ENCODE measurements around the gene SOX21.

DNA sequence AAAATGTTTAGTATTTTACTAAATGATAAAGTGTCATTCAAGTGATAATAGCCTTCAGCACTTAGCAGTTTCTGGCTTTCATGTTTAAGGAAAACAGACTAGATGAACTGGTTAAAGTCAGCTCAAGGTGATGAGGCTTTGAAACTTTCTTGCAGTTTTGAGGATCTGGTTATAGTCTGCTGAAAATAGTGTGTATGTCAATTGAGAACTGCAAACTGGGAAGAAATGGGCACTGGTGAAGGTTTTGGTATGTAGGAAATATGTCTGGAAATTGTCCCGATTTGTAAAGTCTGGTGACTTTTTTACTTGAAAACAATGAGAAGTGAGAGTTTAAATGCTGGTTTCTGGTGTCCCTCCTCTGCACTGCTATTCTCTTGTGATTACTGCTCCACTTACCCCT, 36.8 kb upstream of the SOX21 start:
- TF ChIP-seq, protein P1, sequence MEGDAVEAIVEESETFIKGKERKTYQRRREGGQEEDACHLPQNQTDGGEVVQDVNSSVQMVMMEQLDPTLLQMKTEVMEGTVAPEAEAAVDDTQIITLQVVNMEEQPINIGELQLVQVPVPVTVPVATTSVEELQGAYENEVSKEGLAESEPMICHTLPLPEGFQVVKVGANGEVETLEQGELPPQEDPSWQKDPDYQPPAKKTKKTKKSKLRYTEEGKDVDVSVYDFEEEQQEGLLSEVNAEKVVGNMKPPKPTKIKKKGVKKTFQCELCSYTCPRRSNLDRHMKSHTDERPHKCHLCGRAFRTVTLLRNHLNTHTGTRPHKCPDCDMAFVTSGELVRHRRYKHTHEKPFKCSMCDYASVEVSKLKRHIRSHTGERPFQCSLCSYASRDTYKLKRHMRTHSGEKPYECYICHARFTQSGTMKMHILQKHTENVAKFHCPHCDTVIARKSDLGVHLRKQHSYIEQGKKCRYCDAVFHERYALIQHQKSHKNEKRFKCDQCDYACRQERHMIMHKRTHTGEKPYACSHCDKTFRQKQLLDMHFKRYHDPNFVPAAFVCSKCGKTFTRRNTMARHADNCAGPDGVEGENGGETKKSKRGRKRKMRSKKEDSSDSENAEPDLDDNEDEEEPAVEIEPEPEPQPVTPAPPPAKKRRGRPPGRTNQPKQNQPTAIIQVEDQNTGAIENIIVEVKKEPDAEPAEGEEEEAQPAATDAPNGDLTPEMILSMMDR (IDR thresholded peaks at IDR 0.05) = no peak
- TF ChIP-seq POLR2A (IDR thresholded peaks at IDR 0.05) = no peak
- TF ChIP-seq POLR2AphosphoS5 (IDR thresholded peaks at IDR 0.05) = no peak

Measured in sigmoid colon (tissue), 4 donors.